Stimulated activated CD8-positive, alpha-beta memory T cell treated with anti-CD3 and anti-CD28 coated beads, Interleukin-12 subunit alpha, Interleukin-12 subunit beta, amount 100 ng/mL, for 24 hours (primary cell): ENCODE results near the gene TAGAP.
"Not testable (repeated sequence)": the region's sequence is repeated elsewhere in the genome, so short reads cannot be mapped to it uniquely, and the experiment has no call there.

Experiments used
- DNase-seq: peaks from one replicate; pipeline ENCODE4 v3.0.0-alpha.2; 2020; ENCODE audit errors: extremely low read depth

The TAGAP gene

GRCh38 chr6:159043947-159044346 lies 844 bp downstream of the TAGAP start:
- DNase-seq = no peak

GRCh38 chr6:159043251-159043650 lies 1.5 kb downstream of the TAGAP start:
- DNase-seq = no peak

GRCh38 chr6:159042826-159043181 lies 2.0 kb downstream of the TAGAP start:
- DNase-seq = no peak

- DNase-seq = no peak
Observed at GRCh38 chr6:159042003-159042825, 2.6 kb downstream of the TAGAP start.

- no peak for DNase-seq
Observed at GRCh38 chr6:159041181-159041580, 3.6 kb downstream of the TAGAP start.

GRCh38 chr6:159039885-159040258 lies 4.9 kb downstream of the TAGAP start:
- DNase-seq = no peak

- no peak for DNase-seq
Observed at GRCh38 chr6:159038914-159039884, 5.6 kb downstream of the TAGAP start.

- DNase-seq = not testable (repeated sequence)
Observed at GRCh38 chr6:159038318-159038717, 6.5 kb downstream of the TAGAP start.

GRCh38 chr6:159037756-159038290 lies 7.0 kb downstream of the TAGAP start:
- DNase-seq = no peak

- no peak for DNase-seq
Observed at GRCh38 chr6:159036673-159037072, 8.1 kb downstream of the TAGAP start.

- no peak for DNase-seq
Observed at GRCh38 chr6:159035891-159036290, 8.9 kb downstream of the TAGAP start.

GRCh38 chr6:159033160-159034049 lies 11.4 kb downstream of the TAGAP start:
- no peak for DNase-seq

GRCh38 chr6:159031846-159032245 lies 12.9 kb downstream of the TAGAP start:
- no peak for DNase-seq

GRCh38 chr6:159030168-159030567 lies 14.6 kb downstream of the TAGAP start:
- no peak for DNase-seq

GRCh38 chr6:159025224-159025623 lies 19.6 kb downstream of the TAGAP start:
- not testable (repeated sequence) for DNase-seq

GRCh38 chr6:159023893-159024292 lies 20.9 kb downstream of the TAGAP start:
- DNase-seq = no peak

- DNase-seq = no peak
Observed at GRCh38 chr6:159020011-159020410, 24.8 kb downstream of the TAGAP start.

GRCh38 chr6:159017757-159018559 lies 26.8 kb downstream of the TAGAP start:
- no peak for DNase-seq

- no peak for DNase-seq
Observed at GRCh38 chr6:159014406-159014805, 30.4 kb downstream of the TAGAP start.

GRCh38 chr6:159013229-159013628 lies 31.6 kb downstream of the TAGAP start:
- no peak for DNase-seq

GRCh38 chr6:159012201-159012600 lies 32.6 kb downstream of the TAGAP start:
- DNase-seq = no peak
